T-helper 2 cell treated with Interferon-gamma antibody and Interleukin-4, amounts not matched to agents 100 ng/mL and 5 ng/mL, for 36 hours (primary cell): Measurements from ENCODE around the gene RIOX2. TPM values are rescaled to one million over a fixed set of nuclear protein-coding genes. Genes with fewer than 3 reads are reported as not detected.
"Not testable (repeated sequence)": the region's sequence is repeated elsewhere in the genome, so short reads cannot be mapped to it uniquely, and the experiment has no call there.

Experiments
- intact Hi-C: fragments of 100-400 bp; cut with micrococcal nuclease; formaldehyde crosslinking; loops from one replicate; pipeline ENCODE4 v1.15.1; 2023
- total RNA-seq: library from RNA; stranded (reverse); gene quantifications from 2 replicates; pipeline ENCODE4 v1.2.3, GENCODE V29; 2022

The RIOX2 gene
- total RNA-seq, result 66.2 and 70.2 TPM in 2 replicates

DNA sequence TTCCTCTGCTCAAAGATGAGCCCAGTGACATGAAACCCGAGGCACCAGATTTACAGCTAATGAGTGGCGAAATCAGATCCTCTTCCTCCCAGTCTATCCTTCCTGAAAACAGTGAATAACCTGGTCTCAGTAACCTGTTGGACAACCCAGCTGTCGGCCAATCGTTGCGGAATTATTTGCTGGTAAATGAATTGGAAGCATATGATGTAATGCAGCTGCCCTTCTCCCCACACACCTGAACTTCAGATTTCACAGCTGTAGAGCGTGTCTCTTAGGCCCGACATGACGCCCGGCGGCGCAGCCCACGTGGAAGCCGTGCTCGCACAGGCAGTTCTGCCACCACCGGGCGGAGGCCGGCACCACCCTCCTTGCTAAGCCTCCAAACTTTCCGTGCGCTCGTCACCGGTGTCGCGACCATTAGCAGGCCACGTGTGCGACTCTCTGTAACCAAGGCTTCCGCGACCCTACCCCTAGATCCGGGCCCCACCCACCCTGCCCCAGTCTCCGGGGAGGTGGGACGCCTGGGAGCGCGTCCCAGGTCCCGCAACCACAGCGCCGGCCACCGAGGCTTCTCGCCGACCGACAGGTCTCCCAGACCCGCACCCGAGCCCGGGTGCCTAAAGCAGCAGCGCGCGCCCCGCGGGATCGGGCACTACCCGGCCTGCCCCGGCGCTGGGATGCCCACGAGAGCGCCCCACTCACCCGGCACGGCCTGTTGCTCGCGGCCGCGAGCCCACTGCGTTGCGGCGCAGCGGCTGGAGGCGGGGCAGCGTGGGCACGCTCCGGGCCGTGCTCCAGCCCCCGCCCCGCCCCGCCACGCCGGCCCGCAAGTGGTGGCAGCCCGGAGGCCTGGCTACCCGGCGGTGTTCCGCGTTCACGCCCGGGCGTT is at the start of gene RIOX2:
RIOX2 (minus strand) TSS at position 753 of the 889 bp plus-strand sequence. CDS start 4,838 bp downstream, outside the sequence.
- intact Hi-C loops, result loop anchor here (1.0 to 2.0 kb wide), 6 partner anchors 19 to 179 kb away; no protein-coding TSS in a partner anchor

GRCh38 chr3:98020412-98020811 is 48.2 kb upstream of the RIOX2 start:
- intact Hi-C loops, result loop anchor here (5.0 kb wide), 1 partner anchor 138 kb away; no protein-coding TSS in a partner anchor

- intact Hi-C loops, result no loop called here
These were observed 46.1 kb upstream of the RIOX2 start for GRCh38 chr3:98018301-98018700.

- intact Hi-C loops, result no loop called here
These were observed 42.0 kb upstream of the RIOX2 start for GRCh38 chr3:98014268-98014585.

- intact Hi-C loops, result no loop called here
These were observed 41.4 kb upstream of the RIOX2 start for GRCh38 chr3:98013411-98014267.

- intact Hi-C loops, result no loop called here
These were observed 40.7 kb upstream of the RIOX2 start for GRCh38 chr3:98012979-98013378.

DNA sequence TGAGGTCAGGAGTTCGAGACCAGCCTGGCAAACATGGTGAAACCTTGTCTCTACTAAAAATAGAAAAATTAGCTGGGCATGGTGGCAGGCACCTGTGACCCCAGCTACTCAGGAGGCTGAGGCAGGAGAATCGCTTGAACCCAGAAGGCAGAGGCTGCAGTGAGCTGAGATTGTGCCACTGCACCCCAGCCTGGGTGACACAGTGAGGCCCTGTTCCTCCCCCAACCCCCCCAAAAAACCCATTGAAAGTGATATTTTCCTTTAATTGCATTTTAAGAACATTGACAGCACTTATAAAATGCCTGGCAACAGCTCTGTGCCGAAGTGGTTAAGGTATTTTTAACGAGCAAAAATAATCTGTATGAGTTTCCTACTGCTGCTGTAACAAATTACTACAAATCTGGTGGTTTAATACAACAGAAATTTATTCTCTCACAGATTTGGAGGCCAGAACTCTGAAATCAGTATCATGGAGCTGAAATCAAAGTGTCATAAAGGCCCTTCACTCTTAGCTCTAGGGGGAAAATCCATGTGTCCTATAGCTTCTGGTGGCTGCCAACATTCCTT is 38.7 kb upstream of the RIOX2 start:
- intact Hi-C loops, result not testable (repeated sequence)

DNA sequence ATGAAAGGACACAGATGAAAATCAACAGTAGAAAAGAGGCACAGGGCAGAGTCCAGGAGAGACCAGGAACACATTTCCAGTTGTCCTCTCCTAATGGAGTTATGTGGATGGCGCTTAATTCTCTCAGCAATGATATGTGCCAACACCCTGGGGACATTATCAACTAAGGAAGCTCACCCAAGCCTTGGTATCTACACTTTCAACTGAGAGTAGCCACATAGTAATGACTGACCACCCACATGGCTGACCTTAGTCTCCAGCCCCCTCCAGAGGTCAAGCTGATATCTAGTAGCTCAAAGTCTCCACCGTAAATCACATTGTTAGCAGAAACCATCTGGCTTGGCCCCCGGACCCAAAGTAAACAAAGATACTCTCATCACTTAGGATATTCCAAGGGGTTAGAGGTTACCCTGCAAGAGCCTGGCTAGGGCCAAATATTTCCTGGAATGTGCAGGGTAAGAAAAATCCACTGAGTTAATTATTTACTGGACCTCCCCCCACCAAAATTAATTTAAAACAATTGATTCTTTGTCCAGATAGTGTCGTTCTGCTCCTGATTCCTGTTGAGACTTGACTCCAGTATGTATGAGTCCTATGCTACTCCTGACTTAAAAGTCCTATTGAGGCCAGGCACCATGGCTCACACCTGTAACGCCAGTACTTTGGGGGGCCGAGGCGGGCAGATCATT is 38.1 kb upstream of the RIOX2 start:
- intact Hi-C loops, result no loop called here

DNA sequence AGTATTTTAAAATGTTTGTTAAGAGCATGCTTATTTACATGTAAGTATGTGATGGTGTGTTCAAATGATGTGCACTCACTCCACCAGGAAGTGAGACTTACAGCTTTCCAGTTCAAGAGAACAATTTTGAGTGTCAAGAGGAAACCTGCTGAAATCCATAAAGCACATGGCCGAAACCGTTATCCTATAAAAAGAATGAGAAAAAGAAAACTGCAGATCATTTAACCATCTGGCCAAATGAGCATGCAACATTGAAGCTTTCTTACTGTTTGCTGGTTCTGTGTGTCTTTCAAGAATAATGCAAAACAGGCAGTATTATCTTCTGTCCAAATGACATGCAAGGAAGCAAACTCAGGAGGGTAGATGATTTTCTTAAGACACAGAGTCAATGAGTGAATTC is 36.6 kb upstream of the RIOX2 start:
- intact Hi-C loops, result loop anchor here (2.0 kb wide), 1 partner anchor 36 kb away; the partner anchor contains the start of gene RIOX2

DNA sequence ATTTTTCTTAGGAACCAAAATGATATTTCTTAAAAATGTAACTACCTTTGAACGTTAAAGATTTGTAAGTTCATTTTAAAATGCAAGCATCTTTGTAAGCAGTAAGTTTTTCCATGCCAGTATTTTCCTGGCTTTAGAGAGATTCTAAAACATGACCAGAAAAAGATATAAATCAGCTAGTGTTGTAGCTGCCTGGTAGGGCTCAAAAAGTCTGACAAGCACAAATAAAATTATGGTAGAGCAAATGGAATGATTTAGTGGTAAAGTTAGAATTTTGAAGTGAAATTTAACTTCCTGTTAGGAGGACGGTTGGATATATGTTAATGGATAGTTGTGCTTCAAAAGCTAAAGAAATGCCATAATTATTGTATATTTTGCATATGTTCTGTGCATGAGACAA is 33.2 kb upstream of the RIOX2 start:
- intact Hi-C loops, result no loop called here

DNA sequence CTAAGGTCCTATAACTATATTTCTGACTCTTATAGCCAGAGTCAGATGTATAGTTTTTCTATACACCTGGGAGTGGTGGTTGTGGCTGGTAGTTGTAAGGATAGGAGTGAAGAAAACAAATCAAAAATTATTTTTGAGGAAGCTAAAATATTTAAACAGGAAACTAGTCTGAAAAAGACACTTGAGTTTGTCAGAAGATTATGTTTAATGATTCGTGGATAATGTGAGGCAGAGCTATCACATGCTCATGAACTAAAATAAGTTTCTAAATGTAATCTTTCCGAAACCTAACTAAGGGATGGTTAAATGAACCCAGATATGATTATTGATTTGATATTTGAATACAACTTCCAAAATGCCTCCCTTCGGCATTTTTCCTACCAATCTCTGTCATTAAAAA is 32.5 kb upstream of the RIOX2 start:
- intact Hi-C loops, result no loop called here

- intact Hi-C loops, result no loop called here
These were observed 31.2 kb upstream of the RIOX2 start for GRCh38 chr3:98003306-98003969.

GRCh38 chr3:98002717-98003116 is 30.5 kb upstream of the RIOX2 start:
- intact Hi-C loops, result no loop called here

GRCh38 chr3:97999994-98000393 is 27.8 kb upstream of the RIOX2 start:
- intact Hi-C loops, result no loop called here

DNA sequence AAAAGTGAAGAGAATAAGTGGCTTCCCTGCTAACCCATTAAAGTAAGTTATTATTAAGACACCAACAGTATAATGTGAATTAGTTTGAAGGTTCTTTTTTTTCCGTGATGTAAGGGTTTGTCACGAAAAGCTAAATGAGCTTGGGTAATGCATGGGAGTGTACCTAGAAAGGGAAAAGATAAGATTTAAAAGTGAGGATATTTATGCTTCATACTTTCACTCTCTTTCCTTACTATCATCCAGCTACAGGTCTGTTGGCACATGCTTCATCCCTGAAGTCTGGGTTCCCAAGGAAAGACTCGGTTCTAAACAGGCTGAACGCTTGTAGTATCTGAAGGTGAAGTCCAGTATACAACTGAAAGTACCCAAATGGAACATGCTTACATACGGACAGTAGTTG is 26.9 kb upstream of the RIOX2 start:
- intact Hi-C loops, result no loop called here

GRCh38 chr3:97996988-97997387 is 24.8 kb upstream of the RIOX2 start:
- intact Hi-C loops, result no loop called here

- intact Hi-C loops, result no loop called here
These were observed 22.2 kb upstream of the RIOX2 start for GRCh38 chr3:97994328-97994945.

DNA sequence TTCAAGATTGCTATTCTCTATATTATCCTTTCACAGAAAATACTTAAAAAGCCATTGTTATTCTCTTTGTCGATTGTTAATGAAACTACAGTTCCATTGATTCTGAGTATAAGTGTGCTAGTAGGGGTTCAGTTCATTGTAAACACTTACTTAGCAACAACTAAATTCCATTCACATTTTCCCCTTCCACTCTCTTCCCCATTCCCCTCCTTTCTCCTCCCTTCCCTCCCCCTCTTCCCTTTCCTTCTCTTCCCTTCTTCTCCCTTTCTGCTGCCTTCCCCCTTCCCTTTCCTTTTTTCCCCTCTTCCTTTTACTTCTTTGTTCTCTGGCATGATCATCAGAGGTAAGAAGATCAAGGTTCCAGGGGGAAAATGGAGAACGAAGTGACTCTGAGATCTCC is 21.3 kb upstream of the RIOX2 start:
- intact Hi-C loops, result no loop called here

- intact Hi-C loops, result no loop called here
These were observed 20.4 kb upstream of the RIOX2 start for GRCh38 chr3:97992547-97993173.

DNA sequence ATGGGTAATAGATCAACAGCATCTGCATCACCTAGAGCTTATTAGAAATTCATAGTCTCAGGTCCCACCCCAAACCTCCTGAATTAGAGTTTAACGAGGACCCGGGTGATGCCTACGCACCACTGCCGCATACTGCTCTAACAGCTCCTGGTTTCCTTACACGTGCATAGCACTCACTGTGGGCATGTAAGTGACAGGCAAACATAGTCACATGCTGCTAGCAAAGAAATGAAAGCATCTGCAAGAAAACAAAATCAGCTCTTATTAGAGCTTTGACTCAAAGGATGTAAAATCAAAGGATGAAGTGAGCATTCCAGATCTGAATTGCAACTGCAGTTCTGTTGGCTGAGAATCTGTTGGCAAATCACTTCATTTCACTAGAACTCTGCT is 19.1 kb upstream of the RIOX2 start:
- intact Hi-C loops, result loop anchor here (2.0 kb wide), 1 partner anchor 20 kb away; no protein-coding TSS in a partner anchor
